Measurements from ENCODE around the gene MTHFD1L. TPM values are rescaled to one million over a fixed set of nuclear protein-coding genes. Genes with fewer than 3 reads are reported as not detected.

MTHFD1L gene
- polyA plus RNA-seq, 3 donors, result 0.25 to 1.3 (median 0.39) TPM

DNA sequence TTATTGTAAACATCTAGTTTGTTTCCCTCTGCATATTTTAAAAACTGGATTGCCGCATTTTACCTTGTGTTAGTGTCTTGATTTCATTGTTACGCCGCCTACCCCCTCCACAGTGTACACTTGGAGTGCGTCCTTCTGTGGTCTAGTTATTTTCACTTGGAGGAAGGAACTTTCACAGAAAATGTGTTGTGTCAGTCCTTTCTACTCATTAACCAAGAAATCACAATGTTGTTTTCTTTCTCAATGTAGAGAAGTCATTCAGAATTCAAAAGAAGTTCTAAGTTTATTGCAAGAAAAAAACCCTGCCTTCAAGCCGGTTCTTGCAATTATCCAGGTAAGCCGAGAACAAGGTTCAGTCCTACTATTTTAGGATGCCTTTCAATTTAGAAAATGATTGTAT, 10.3 kb downstream of the MTHFD1L start:
- H3K9me3 Mint-ChIP-seq, result peaks cover 0 to 3% (median 0%) of the 10 kb centered on the region in 7 donors
- no peaks in the 10 kb centered on the region for H4K20me1 ChIP-seq (ENCODE audit: insufficient read depth, low read length)
- no peak overlapping the region for H3K4me3 Mint-ChIP-seq
- no peaks in the 10 kb centered on the region for H3K27me3 ChIP-seq (ENCODE audit: control insufficient read depth in 2 of 2, insufficient read depth in 2 of 2, low read length in 2 of 2)
- H3K36me3 ChIP-seq (replicated peaks in 1 of 2; ENCODE audit: control insufficient read depth in 1 of 2, insufficient read depth in 2 of 2, low read length in 2 of 2), result no peaks in the 10 kb centered on the region
- TF ChIP-seq, protein P1, sequence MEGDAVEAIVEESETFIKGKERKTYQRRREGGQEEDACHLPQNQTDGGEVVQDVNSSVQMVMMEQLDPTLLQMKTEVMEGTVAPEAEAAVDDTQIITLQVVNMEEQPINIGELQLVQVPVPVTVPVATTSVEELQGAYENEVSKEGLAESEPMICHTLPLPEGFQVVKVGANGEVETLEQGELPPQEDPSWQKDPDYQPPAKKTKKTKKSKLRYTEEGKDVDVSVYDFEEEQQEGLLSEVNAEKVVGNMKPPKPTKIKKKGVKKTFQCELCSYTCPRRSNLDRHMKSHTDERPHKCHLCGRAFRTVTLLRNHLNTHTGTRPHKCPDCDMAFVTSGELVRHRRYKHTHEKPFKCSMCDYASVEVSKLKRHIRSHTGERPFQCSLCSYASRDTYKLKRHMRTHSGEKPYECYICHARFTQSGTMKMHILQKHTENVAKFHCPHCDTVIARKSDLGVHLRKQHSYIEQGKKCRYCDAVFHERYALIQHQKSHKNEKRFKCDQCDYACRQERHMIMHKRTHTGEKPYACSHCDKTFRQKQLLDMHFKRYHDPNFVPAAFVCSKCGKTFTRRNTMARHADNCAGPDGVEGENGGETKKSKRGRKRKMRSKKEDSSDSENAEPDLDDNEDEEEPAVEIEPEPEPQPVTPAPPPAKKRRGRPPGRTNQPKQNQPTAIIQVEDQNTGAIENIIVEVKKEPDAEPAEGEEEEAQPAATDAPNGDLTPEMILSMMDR (IDR thresholded peaks at IDR 0.05), result no peak
- intact Hi-C loops (cut with micrococcal nuclease), result no loop called here
- H3K9me3 ChIP-seq (replicated peaks in 1 of 2; ENCODE audit: control insufficient read depth in 1 of 2, insufficient read depth in 1 of 2, low read length in 2 of 2), result no peaks in the 10 kb centered on the region
- no peak overlapping the region for H2AFZ ChIP-seq (ENCODE audit: insufficient read depth, low read depth, low read length, poor library complexity, severe bottlenecking)
- H3K36me3 Mint-ChIP-seq, result peaks cover 0 to 1% of the 10 kb centered on the region in 2 donors
- H3K9ac ChIP-seq (ENCODE audit: insufficient read depth, low read length, poor library complexity, severe bottlenecking), result no peak overlapping the region
- no CpG with 5 or more reads among the region's 6 CpGs for WGBS (ENCODE audit: insufficient coverage)
- no peaks in the 10 kb centered on the region for H3K79me2 ChIP-seq (ENCODE audit: insufficient read depth, low read length)
- peaks cover 0 to 3% (median 0%) of the 10 kb centered on the region in 3 donors for H3K27me3 Mint-ChIP-seq (ENCODE audit: low read depth in 3 of 3)
- H3K4me1 ChIP-seq (ENCODE audit: control insufficient read depth in 1 of 2, insufficient read depth in 2 of 2, low read length in 2 of 2), result no peaks in the 10 kb centered on the region
- no peak overlapping the region for H3K27ac Mint-ChIP-seq
- no peak overlapping the region for H3K4me2 ChIP-seq (replicated peaks; ENCODE audit: extremely low read depth, low read length, poor library complexity, severe bottlenecking)
- DNase-seq, result no peak
- H3K4me3 ChIP-seq (replicated peaks in 1 of 3; ENCODE audit: low read depth in 2 of 3, low read length in 3 of 3), result no peak overlapping the region
- no peak overlapping the region for H3K27ac ChIP-seq (ENCODE audit: low read depth in 1 of 2, low read length in 2 of 2)
- H3K4me1 Mint-ChIP-seq, result no peaks in the 10 kb centered on the region

DNA sequence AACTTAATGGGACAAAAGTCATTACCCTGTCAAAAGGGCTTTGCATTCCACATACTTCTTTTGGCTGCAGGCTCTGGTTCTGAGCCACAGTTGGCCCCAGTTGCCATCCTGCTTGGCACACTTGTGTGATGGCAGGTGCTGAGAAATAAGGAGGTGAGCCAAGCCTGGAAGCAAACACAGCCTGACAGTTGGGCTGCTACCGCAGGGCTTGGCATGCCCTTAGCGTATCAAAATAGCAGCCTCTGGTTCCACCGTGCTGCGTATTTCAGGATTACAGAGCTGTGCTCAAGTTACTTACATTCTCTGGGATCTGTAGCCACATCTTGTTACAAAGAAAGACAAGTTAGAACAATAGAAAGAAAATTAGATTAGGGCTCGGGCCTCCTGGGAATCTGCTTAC, 11.1 kb downstream of the MTHFD1L start:
- H3K4me3 ChIP-seq (replicated peaks in 1 of 3; ENCODE audit: low read depth in 2 of 3, low read length in 3 of 3), result no peak overlapping the region
- no peaks in the 10 kb centered on the region for H4K20me1 ChIP-seq (ENCODE audit: insufficient read depth, low read length)
- no peaks in the 10 kb centered on the region for H3K27me3 ChIP-seq (ENCODE audit: control insufficient read depth in 2 of 2, insufficient read depth in 2 of 2, low read length in 2 of 2)
- no peak overlapping the region for H3K27ac Mint-ChIP-seq
- TF ChIP-seq, protein P1 (IDR thresholded peaks at IDR 0.05), result no peak
- H3K9me3 ChIP-seq (replicated peaks in 1 of 2; ENCODE audit: control insufficient read depth in 1 of 2, insufficient read depth in 1 of 2, low read length in 2 of 2), result no peaks in the 10 kb centered on the region
- intact Hi-C loops (cut with micrococcal nuclease), result no loop called here
- H3K9ac ChIP-seq (ENCODE audit: insufficient read depth, low read length, poor library complexity, severe bottlenecking), result no peak overlapping the region
- H3K4me3 Mint-ChIP-seq, result no peak overlapping the region
- H3K4me1 Mint-ChIP-seq, result no peaks in the 10 kb centered on the region
- no peaks in the 10 kb centered on the region for H3K4me1 ChIP-seq (ENCODE audit: control insufficient read depth in 1 of 2, insufficient read depth in 2 of 2, low read length in 2 of 2)
- H3K27me3 Mint-ChIP-seq (ENCODE audit: low read depth in 3 of 3), result peaks cover 0 to 3% (median 0%) of the 10 kb centered on the region in 3 donors
- H3K4me2 ChIP-seq (replicated peaks; ENCODE audit: extremely low read depth, low read length, poor library complexity, severe bottlenecking), result no peak overlapping the region
- DNase-seq, result no peak
- H3K79me2 ChIP-seq (ENCODE audit: insufficient read depth, low read length), result no peaks in the 10 kb centered on the region
- H3K27ac ChIP-seq (ENCODE audit: low read depth in 1 of 2, low read length in 2 of 2), result no peak overlapping the region
- H3K36me3 Mint-ChIP-seq, result peaks cover 0 to 1% of the 10 kb centered on the region in 2 donors
- H2AFZ ChIP-seq (ENCODE audit: insufficient read depth, low read depth, low read length, poor library complexity, severe bottlenecking), result no peak overlapping the region
- no peaks in the 10 kb centered on the region for H3K36me3 ChIP-seq (replicated peaks in 1 of 2; ENCODE audit: control insufficient read depth in 1 of 2, insufficient read depth in 2 of 2, low read length in 2 of 2)
- WGBS (ENCODE audit: insufficient coverage), result 88% methylated on average over 4 of the region's 5 CpGs
- H3K9me3 Mint-ChIP-seq, result peaks cover 0 to 3% (median 0%) of the 10 kb centered on the region in 7 donors

Measured in CD14-positive monocyte (primary cell).